ENCODE results near the gene FASTKD2. TPM values are rescaled to one million over a fixed set of nuclear protein-coding genes. Genes with fewer than 3 reads are reported as not detected.

Gene FASTKD2
- total and polyA plus RNA-seq, 5 donors = 17.8 to 30.2 (median 28.8) TPM

DNA sequence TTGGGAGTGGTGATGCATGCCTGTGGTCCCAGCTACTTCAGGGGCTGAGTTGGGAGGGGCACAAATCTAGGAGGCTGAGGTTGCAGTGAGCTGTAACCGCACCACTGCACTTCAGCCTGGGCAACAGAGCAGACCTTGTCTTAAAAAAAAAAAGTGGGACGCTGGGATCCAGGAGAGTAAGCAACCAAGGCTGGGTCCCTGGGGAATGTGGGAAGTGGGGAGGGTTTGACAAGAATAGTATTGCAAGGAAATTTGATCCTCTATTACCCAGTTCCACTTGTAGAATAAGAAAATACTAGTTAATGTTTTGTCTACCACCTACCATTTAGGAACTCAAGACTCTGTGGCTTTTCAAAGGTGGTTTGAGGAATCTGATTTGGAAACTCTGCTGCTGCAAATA, 26.1 kb upstream of the FASTKD2 start:
- ATAC-seq (no peak), DNase-seq (no peak)
- no peaks in the 10 kb centered on the region for H3K4me1 ChIP-seq (ENCODE audit: control insufficient read depth, insufficient read depth, low read length)
- 68% methylated on average over 2 of the region's 2 CpGs for WGBS
- no peaks in the 10 kb centered on the region for H3K9me3 ChIP-seq (ENCODE audit: control insufficient read depth, low read length)
- intact Hi-C loops (cut with DNase I) = no loop called here
- H3K27ac ChIP-seq (ENCODE audit: low read length) = no peak overlapping the region
- H3K27me3 ChIP-seq (ENCODE audit: control insufficient read depth, insufficient read depth) = no peaks in the 10 kb centered on the region
- no peak overlapping the region for H3K4me3 ChIP-seq (ENCODE audit: low read length)

- DNase-seq (no peak), ATAC-seq (no peak)
- Histone ChIP-seq H3K4me1 (ENCODE audit: control insufficient read depth, insufficient read depth, low read length) (no peaks in the 10 kb centered on the region), H3K9me3 (ENCODE audit: control insufficient read depth, low read length) (no peaks in the 10 kb centered on the region), H3K27me3 (ENCODE audit: control insufficient read depth, insufficient read depth) (no peaks in the 10 kb centered on the region), H3K27ac (ENCODE audit: low read length) (no peak overlapping the region), H3K4me3 (ENCODE audit: low read length) (no peak overlapping the region)
- intact Hi-C loops (cut with DNase I) = no loop called here
- WGBS = 69% methylated on average over 2 of the region's 2 CpGs
Observed at GRCh38 chr2:206740800-206741199, 24.6 kb upstream of the FASTKD2 start.

DNA sequence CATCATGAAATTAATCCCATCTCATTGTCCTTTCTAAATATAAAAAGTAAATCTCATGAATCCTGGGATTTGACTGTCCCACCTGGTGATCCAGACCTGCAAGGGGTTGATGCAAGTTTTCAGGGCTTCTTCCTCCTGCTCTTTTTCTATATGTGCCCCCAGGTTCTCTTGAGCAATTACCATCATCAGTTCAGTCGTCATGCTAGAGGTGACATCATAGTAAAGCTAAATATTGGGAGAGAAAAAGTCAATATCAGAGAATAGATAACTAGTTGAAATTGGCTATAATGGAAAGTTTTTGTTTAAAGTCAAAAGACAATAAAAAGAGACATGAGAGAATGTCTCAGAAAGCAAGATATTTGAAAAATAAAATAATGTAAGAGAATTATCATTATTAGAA, 8.6 kb upstream of the FASTKD2 start:
- H3K27me3 ChIP-seq (ENCODE audit: control insufficient read depth, insufficient read depth) = no peaks in the 10 kb centered on the region
- no peaks in the 10 kb centered on the region for H3K9me3 ChIP-seq (ENCODE audit: control insufficient read depth, low read length)
- H3K4me3 ChIP-seq (ENCODE audit: low read length) = no peak overlapping the region
- H3K27ac ChIP-seq (ENCODE audit: low read length) = no peak overlapping the region
- no peak for DNase-seq
- intact Hi-C loops (cut with DNase I) = no loop called here
- WGBS = 38% methylated on average over 1 of the region's 1 CpG
- no peak for ATAC-seq
- H3K4me1 ChIP-seq (ENCODE audit: control insufficient read depth, insufficient read depth, low read length) = no peaks in the 10 kb centered on the region

DNA sequence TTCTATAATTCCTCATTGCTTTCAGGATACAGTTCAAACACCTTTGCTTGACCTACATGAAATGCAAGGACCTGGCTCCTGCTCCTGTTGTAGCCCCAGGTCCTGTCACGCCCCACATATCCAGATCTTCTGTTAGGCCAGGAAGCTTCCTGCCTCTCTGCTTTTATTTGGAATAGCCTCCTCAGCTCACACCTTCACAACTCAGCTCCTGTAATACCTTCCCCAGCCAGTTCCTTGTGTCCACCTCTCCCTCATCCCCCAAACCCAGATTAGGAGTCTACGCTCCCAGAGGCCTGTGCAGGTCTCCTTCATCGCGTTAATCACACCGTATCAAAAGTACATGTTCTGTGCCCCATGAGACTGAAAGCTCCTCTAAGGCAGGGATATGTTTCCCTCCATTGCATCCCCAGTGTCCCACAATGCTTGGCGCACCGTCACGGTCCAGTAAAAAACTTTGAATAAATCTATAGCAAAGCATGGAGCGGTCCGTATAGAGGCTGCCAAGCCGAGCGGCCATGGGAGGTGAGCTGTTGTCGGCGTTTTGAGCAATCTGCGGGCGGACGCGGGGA, 649 bp upstream of the FASTKD2 start:
- Histone ChIP-seq H3K4me1 (ENCODE audit: control insufficient read depth, insufficient read depth, low read length) (peaks cover 4% of the 10 kb centered on the region), H3K4me3 (ENCODE audit: low read length) (peak overlapping the region; percentile 76), H3K27ac (ENCODE audit: low read length) (peak overlapping the region; percentile 61), H3K9me3 (ENCODE audit: control insufficient read depth, low read length) (no peaks in the 10 kb centered on the region), H3K27me3 (ENCODE audit: control insufficient read depth, insufficient read depth) (no peaks in the 10 kb centered on the region)
- DNase-seq = no peak
- ATAC-seq = no peak
- 7% methylated on average over 18 of the region's 18 CpGs for WGBS
- intact Hi-C loops (cut with DNase I) = loop anchor here in 1 of 4 donors (5.0 kb wide), 1 partner anchor 72 kb away; no protein-coding TSS in a partner anchor

GRCh38 chr2:206766057-206766930, 888 bp downstream of the FASTKD2 start:
- intact Hi-C loops (cut with DNase I) = no loop called here
- no peaks in the 10 kb centered on the region for H3K27me3 ChIP-seq (ENCODE audit: control insufficient read depth, insufficient read depth)
- no peak overlapping the region for H3K27ac ChIP-seq (ENCODE audit: low read length)
- peaks cover 4% of the 10 kb centered on the region for H3K4me1 ChIP-seq (ENCODE audit: control insufficient read depth, insufficient read depth, low read length)
- H3K4me3 ChIP-seq (ENCODE audit: low read length) = peak overlapping the region; percentile 76
- 39% methylated on average over 12 of the region's 12 CpGs for WGBS
- H3K9me3 ChIP-seq (ENCODE audit: control insufficient read depth, low read length) = no peaks in the 10 kb centered on the region
- ATAC-seq (no peak), DNase-seq (no peak)

DNA sequence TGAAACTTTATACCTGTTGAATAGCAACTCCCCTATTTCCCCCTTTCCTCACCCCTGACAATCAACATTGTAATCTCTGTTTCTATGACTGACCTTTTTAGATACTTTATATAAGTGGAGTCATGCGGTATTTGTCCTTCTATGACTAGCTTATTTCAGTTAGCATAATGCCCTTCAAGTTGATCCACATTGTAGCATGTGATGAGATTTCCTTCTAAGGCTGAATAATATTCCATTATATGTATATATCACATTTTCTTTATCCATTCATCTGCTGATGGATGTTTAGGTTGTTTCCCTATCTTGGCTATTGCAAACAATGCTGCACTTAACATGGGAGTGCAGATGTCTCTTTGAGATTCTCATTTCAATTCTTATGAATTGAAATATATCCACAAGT, 9.5 kb downstream of the FASTKD2 start:
- ATAC-seq (no peak), DNase-seq (no peak)
- no peaks in the 10 kb centered on the region for H3K27me3 ChIP-seq (ENCODE audit: control insufficient read depth, insufficient read depth)
- H3K27ac ChIP-seq (ENCODE audit: low read length) = no peak overlapping the region
- H3K4me1 ChIP-seq (ENCODE audit: control insufficient read depth, insufficient read depth, low read length) = no peaks in the 10 kb centered on the region
- intact Hi-C loops (cut with DNase I) = no loop called here
- H3K9me3 ChIP-seq (ENCODE audit: control insufficient read depth, low read length) = no peaks in the 10 kb centered on the region
- 94% methylated on average over 1 of the region's 1 CpG for WGBS
- H3K4me3 ChIP-seq (ENCODE audit: low read length) = no peak overlapping the region

DNA sequence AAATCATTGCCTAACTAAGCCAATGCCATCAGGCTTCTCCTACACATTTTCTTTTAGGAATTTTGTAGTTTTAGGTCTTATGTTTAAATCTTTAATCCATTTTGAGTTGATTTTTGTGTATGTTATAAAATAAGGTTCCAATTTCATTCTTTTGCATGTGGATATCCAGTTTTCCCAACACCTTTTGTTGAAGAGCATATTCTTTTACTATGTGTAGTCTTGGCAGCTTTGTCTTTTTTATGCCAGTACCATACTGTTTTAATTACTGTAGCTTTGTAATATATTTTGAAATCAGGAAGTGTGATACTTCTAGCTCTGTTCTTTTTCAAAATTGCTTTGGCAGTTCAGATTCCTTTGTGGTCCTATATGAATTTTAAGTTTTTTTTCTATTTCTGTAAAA, 11.0 kb downstream of the FASTKD2 start:
- Histone ChIP-seq H3K9me3 (ENCODE audit: control insufficient read depth, low read length) (no peaks in the 10 kb centered on the region), H3K27ac (ENCODE audit: low read length) (no peak overlapping the region), H3K4me1 (ENCODE audit: control insufficient read depth, insufficient read depth, low read length) (no peaks in the 10 kb centered on the region), H3K27me3 (ENCODE audit: control insufficient read depth, insufficient read depth) (no peaks in the 10 kb centered on the region), H3K4me3 (ENCODE audit: low read length) (no peak overlapping the region)
- intact Hi-C loops (cut with DNase I) = no loop called here
- DNase-seq = no peak
- ATAC-seq = no peak

GRCh38 chr2:206780671-206781070, 15.3 kb downstream of the FASTKD2 start:
- ATAC-seq = no peak
- Histone ChIP-seq H3K27ac (ENCODE audit: low read length) (no peak overlapping the region), H3K4me1 (ENCODE audit: control insufficient read depth, insufficient read depth, low read length) (no peaks in the 10 kb centered on the region), H3K27me3 (ENCODE audit: control insufficient read depth, insufficient read depth) (no peaks in the 10 kb centered on the region), H3K4me3 (ENCODE audit: low read length) (no peak overlapping the region), H3K9me3 (ENCODE audit: control insufficient read depth, low read length) (no peaks in the 10 kb centered on the region)
- no peak for DNase-seq
- WGBS = 98% methylated on average over 2 of the region's 2 CpGs
- intact Hi-C loops (cut with DNase I) = loop anchor here in 2 of 4 donors (10.0 kb wide), 1 partner anchor 86 kb away; no protein-coding TSS in a partner anchor

DNA sequence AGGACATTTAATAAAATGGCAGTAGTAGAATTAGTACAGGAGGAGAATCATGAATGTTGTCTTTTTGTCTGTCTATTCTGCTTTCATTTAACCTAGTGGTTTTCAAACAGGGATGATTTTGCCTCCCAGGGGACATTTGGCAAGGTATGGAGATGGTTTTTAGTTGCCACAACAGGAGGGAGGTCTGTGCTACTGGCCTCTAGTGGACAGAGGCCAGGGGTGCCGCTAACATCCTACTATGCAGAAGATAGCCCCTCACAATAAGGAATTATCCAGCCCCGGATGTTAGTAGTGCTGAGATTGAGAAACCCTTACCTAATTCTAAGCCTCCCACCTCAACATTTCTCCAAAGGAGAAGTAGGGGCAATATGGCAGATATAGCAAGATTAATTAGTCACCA, 18.3 kb downstream of the FASTKD2 start:
- H3K9me3 ChIP-seq (ENCODE audit: control insufficient read depth, low read length) = no peaks in the 10 kb centered on the region
- no peaks in the 10 kb centered on the region for H3K4me1 ChIP-seq (ENCODE audit: control insufficient read depth, insufficient read depth, low read length)
- DNase-seq (no peak), ATAC-seq (no peak)
- H3K4me3 ChIP-seq (ENCODE audit: low read length) = no peak overlapping the region
- WGBS = 69% methylated on average over 2 of the region's 2 CpGs
- no peak overlapping the region for H3K27ac ChIP-seq (ENCODE audit: low read length)
- intact Hi-C loops (cut with DNase I) = loop anchor here in 2 of 4 donors (10.0 kb wide), 1 partner anchor 89 kb away; no protein-coding TSS in a partner anchor
- no peaks in the 10 kb centered on the region for H3K27me3 ChIP-seq (ENCODE audit: control insufficient read depth, insufficient read depth)

DNA sequence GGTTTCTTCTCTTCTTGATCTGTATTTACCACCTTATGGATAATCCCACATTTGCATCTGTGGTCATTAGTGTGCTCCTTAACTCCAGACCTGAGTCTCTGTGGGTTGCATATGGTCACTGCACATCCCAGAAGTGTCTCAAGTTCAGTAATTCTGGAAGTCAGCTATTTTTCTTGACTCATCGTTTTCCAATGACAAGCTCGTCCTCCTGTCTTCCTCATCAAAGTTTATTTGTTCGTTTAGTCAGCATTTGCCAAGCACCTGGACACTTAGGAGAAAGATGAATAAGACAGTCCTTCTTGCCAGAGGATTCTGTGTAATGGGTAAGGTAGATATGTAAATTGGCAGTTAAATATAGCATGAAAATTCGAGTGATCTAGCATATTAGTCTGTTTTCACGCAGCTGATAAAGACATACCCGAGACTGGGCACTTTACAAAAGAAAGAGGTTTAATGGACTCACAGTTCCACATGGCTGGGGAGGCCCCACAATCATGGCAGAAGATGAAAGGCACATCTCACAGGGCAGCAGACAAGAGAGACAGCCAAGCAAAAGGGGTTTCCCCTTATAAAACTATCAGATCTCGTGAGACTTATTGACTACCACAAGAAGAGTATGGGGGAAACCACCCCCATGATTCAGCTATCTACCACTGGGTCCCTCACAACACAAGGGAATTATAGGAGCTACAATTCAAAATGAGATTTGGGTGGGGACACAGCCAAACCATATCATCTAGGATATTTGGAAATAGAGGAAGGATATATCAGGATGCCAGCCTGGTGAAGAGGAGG, 19.4 kb downstream of the FASTKD2 start:
- H3K4me3 ChIP-seq (ENCODE audit: low read length) = no peak overlapping the region
- no peaks in the 10 kb centered on the region for H3K9me3 ChIP-seq (ENCODE audit: control insufficient read depth, low read length)
- intact Hi-C loops (cut with DNase I) = loop anchor here in 2 of 4 donors (10.0 kb wide), 1 partner anchor 90 kb away; no protein-coding TSS in a partner anchor
- H3K27ac ChIP-seq (ENCODE audit: low read length) = no peak overlapping the region
- no peaks in the 10 kb centered on the region for H3K27me3 ChIP-seq (ENCODE audit: control insufficient read depth, insufficient read depth)
- DNase-seq (no peak), ATAC-seq (no peak)
- H3K4me1 ChIP-seq (ENCODE audit: control insufficient read depth, insufficient read depth, low read length) = no peaks in the 10 kb centered on the region
- 91% methylated on average over 7 of the region's 7 CpGs for WGBS

Measured in right cardiac atrium (tissue), 5 donors.